Activated CD4-positive, alpha-beta T cell treated with anti-CD3 and anti-CD28 coated beads, Interleukin-2, amount 10 ng/mL, durations not matched to agents 24 days and 14 days (primary cell): ENCODE results near the gene PIBF1. TPM values are rescaled to one million over a fixed set of nuclear protein-coding genes. Genes with fewer than 3 reads are reported as not detected.
"Not testable (repeated sequence)": the region's sequence is repeated elsewhere in the genome, so short reads cannot be mapped to it uniquely, and the experiment has no call there.

Experiments
- DNase-seq: peaks from one replicate; pipeline ENCODE4 v3.0.0; 2022
- H3K27ac Mint-ChIP-seq: one replicate; pipeline ENCODE4 v1.8.0; 2022; ENCODE audit warnings: mild to moderate bottlenecking, mixed read lengths
- H3K27me3 Mint-ChIP-seq: one replicate; pipeline ENCODE4 v1.8.0; 2022; ENCODE audit warnings: mixed read lengths
- H3K36me3 Mint-ChIP-seq: one replicate; pipeline ENCODE4 v1.8.0; 2022; ENCODE audit warnings: low read depth, mild to moderate bottlenecking, mixed read lengths
- H3K4me1 Mint-ChIP-seq: one replicate; pipeline ENCODE4 v1.8.0; 2021; ENCODE audit warnings: mixed read lengths
- H3K4me3 Mint-ChIP-seq: one replicate; pipeline ENCODE4 v1.8.0; 2022; ENCODE audit warnings: mild to moderate bottlenecking, moderate library complexity, mixed read lengths
- H3K9me3 Mint-ChIP-seq: one replicate; pipeline ENCODE4 v1.8.0; 2021; ENCODE audit warnings: mixed read lengths
- intact Hi-C: fragments of 100-400 bp; cut with micrococcal nuclease; formaldehyde crosslinking; loops from one replicate; pipeline ENCODE4 v1.15.1; 2023
- total RNA-seq: library from RNA; stranded (reverse); gene quantifications from 2 replicates; pipeline ENCODE4 v1.2.3, GENCODE V29; 2022

Gene PIBF1
- total RNA-seq, 1 donor from 2014 or later, result 33.7 TPM

DNA sequence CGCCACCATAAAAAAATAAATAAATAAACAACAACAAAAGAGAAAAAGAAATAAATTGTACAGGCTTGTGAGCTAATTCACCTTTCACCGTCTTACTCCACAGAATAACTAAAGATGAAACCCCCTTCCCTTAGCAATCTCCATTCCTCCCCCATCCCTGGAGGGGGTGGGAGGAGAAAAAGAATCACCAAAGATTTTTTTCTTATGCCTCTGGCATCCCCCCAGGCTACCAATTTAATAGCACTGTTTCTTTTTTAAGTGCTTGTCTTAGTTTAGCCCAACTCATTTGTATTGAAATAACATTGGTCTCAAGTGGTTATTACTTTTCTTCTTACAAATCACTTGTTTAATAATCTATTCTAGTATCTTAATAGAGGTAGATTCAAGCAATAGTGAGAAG lies 253.0 kb downstream of the PIBF1 start:
- no peak for DNase-seq
- H3K4me3 Mint-ChIP-seq, result no peak overlapping the region
- H3K4me1 Mint-ChIP-seq, result no peaks in the 10 kb centered on the region
- H3K27me3 Mint-ChIP-seq, result no peaks in the 10 kb centered on the region
- H3K27ac Mint-ChIP-seq, result no peak overlapping the region
- H3K9me3 Mint-ChIP-seq, result no peaks in the 10 kb centered on the region
- intact Hi-C loops, result no loop called here
- H3K36me3 Mint-ChIP-seq, result no peaks in the 10 kb centered on the region

DNA sequence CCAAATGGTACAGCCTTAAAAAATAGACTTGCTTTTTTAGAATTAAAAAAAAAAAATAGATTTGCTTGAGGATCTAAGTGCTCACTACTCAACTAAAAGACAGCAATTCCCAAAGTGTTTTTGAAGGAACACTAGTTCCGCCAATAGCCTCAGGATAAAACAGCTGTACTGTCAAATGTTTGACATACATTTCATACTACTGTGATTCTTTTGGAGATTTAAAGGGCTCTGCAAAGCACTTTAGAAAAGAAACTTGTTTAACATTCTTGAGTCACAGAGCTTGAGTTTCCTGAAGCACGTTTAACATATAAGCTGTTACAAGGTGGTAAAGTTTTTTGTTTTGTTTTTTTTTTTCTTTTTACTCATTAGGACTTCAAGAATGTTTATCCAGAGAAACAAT lies 253.7 kb downstream of the PIBF1 start:
- H3K27me3 Mint-ChIP-seq, result no peaks in the 10 kb centered on the region

DNA sequence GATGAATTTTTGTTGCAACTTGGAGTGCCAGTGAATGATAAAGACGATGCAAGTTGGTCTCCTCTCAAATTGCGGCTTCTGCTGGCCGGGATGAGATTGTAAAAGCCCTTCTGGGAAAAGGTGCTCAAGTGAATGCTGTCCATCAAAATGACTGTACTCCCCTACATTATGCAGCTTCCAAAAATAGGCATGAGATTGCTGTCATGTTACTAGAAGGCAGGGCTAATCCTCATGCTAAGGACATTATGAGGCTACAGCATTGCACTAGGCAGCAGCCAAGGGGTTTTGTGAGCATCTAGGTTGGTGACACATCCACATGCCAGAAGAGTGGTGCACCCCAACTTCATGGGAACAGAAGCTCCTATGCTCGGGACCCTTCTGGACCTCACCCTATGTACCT lies 254.6 kb downstream of the PIBF1 start:
- no peaks in the 10 kb centered on the region for H3K27me3 Mint-ChIP-seq
- DNase-seq, result no peak
- intact Hi-C loops, result no loop called here
- H3K36me3 Mint-ChIP-seq, result no peaks in the 10 kb centered on the region
- H3K4me1 Mint-ChIP-seq, result no peaks in the 10 kb centered on the region
- H3K9me3 Mint-ChIP-seq, result no peaks in the 10 kb centered on the region
- no peak overlapping the region for H3K4me3 Mint-ChIP-seq
- H3K27ac Mint-ChIP-seq, result no peak overlapping the region

More for the DNA sequence above, 253.7 kb downstream of the PIBF1 start:
- Mint-ChIP-seq H3K4me1 (no peaks in the 10 kb centered on the region), H3K4me3 (no peak overlapping the region), H3K36me3 (no peaks in the 10 kb centered on the region), H3K27ac (no peak overlapping the region), H3K9me3 (no peaks in the 10 kb centered on the region)
- no peak for DNase-seq
- intact Hi-C loops, result no loop called here

DNA sequence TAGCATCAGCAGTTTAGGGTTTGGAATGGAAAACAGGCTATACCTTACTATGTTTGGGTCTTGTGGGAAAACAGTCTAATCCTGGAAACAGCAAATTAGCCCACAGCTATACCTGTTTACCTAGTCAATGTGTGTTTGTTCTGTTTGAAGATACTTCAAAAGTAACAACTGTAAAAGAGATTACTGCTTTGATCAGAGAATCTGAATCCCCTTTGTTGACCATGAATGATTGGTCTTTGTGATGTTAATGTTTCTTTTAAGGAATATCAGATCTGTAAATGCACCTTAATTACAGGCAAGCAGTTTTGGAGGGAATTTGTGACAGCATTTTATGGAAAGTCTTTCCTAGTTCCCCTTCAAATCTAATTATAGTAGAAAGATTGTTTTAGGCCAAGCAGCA lies 256.1 kb downstream of the PIBF1 start:
- no peak overlapping the region for H3K27ac Mint-ChIP-seq
- H3K36me3 Mint-ChIP-seq, result no peaks in the 10 kb centered on the region
- no peak for DNase-seq
- H3K27me3 Mint-ChIP-seq, result no peaks in the 10 kb centered on the region
- no peaks in the 10 kb centered on the region for H3K4me1 Mint-ChIP-seq
- no peak overlapping the region for H3K4me3 Mint-ChIP-seq
- intact Hi-C loops, result no loop called here
- no peaks in the 10 kb centered on the region for H3K9me3 Mint-ChIP-seq

DNA sequence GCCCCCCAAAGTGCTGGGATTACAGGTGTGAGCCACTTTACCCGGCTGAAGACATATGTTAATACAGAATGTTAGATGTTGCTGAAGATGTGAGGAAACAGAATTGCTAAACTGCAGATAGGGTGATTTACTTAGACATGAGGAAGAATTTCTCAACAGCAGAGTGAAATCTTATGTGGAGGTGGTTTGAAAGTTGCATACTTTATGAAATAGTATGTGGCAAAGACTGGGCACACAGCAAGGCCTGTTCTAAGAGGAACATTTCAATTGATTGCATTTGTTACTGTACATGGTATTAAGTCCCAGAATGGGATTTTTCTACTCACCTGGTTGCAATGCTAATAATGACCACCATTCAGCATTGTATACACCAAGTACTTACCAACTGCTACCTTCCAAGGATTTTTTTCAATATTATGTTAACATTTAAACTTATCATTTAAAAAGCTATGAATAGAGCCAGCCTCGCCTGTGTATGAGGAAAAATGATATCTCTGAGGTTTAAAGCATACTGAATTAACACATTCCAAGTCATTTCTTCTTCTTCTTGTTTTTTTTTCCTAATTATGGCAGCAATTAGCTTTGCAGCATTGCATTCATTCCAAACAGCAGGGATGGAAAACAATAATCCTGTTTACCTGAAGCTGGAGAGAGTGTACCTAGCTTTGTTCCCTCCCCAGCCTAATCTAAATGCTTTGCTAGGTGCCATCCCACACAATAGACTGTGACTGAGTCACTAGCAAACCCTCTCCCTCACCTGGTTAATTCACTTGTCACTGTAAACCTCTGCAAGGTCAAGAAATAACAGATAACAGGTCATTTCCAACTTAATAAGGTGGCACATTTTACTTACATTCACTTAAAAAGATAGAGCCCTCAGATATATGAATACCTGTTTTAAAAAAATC lies 257.5 kb downstream of the PIBF1 start:
- Mint-ChIP-seq H3K27ac (no peak overlapping the region), H3K4me3 (no peak overlapping the region), H3K36me3 (no peaks in the 10 kb centered on the region), H3K27me3 (no peaks in the 10 kb centered on the region), H3K4me1 (no peaks in the 10 kb centered on the region), H3K9me3 (no peaks in the 10 kb centered on the region)
- no peak for DNase-seq
- intact Hi-C loops, result no loop called here

DNA sequence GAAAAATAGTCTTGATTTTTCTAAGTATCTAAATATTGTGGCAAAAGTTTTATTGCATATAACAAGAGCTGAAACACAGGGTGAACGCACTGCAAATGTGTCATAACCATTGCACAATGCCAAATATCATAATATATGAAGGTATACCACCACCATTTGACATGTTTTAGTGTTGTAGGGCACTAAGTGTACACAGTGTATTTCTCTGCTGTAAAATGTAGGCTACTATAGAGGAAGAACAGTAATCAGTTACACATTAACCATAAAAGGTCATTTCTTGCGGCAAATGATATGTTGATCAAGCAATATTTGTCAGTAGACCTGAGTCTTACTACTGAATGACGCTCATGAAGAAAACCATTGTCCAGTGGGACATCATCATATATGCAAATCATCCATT lies 258.6 kb downstream of the PIBF1 start:
- DNase-seq, result no peak
- H3K4me3 Mint-ChIP-seq, result no peak overlapping the region
- H3K27me3 Mint-ChIP-seq, result no peaks in the 10 kb centered on the region
- no peaks in the 10 kb centered on the region for H3K4me1 Mint-ChIP-seq
- H3K27ac Mint-ChIP-seq, result no peak overlapping the region
- no peaks in the 10 kb centered on the region for H3K9me3 Mint-ChIP-seq
- no peaks in the 10 kb centered on the region for H3K36me3 Mint-ChIP-seq
- intact Hi-C loops, result no loop called here

DNA sequence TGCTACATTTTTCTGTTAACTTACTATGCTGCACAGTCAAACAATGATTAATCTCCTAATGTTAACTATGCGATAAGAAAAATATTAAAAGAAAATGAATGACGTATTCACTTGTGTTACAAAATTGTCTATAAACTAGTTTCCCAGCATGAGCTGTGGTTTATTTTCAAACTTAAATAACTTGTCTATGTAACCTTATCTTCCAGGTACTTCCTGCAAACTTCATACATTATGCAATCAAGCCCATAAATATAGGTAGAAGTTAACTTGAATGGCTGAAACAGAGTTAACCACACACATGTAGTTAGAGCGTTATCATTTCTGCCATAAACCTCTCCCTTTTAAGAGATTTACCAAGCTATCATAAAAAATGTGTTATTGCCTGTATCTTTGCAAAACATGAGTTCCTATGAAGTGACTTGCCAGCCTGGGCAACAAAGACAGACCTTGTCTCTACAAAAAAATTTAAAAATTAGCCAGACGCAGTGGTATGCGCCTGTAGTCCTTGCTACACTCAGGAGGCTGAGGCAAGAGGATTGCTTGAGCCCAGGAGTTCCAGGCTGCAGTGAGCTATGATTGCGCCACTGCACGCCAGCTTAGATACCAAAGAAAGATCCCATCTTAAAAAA lies 259.1 kb downstream of the PIBF1 start:
- Mint-ChIP-seq H3K4me1 (no peaks in the 10 kb centered on the region), H3K36me3 (no peaks in the 10 kb centered on the region), H3K9me3 (no peaks in the 10 kb centered on the region), H3K27me3 (no peaks in the 10 kb centered on the region), H3K27ac (no peak overlapping the region), H3K4me3 (no peak overlapping the region)
- no peak for DNase-seq
- intact Hi-C loops, result no loop called here

DNA sequence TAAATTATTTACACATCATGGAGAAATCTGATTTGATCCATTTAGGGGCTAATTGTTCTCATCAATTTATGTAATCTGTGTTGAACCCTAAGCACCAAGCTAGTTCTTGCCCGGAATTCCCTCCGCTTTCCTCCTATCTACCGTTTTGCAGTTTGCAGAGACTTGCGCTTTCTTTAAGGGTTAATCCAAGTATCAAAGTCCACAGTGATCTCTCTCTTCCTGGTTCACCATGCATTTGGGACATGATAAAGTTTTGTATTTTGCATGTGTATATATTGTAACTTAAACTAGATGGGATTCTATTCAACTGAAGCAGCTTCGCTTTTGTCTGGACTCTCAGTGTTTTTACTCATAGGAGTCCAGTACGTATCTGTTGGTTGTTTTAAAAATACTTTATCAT lies 263.1 kb downstream of the PIBF1 start:
- H3K36me3 Mint-ChIP-seq, result no peaks in the 10 kb centered on the region
- intact Hi-C loops, result no loop called here
- no peak overlapping the region for H3K27ac Mint-ChIP-seq
- DNase-seq, result no peak
- H3K9me3 Mint-ChIP-seq, result no peaks in the 10 kb centered on the region
- H3K27me3 Mint-ChIP-seq, result no peaks in the 10 kb centered on the region
- no peaks in the 10 kb centered on the region for H3K4me1 Mint-ChIP-seq
- H3K4me3 Mint-ChIP-seq, result no peak overlapping the region

DNA sequence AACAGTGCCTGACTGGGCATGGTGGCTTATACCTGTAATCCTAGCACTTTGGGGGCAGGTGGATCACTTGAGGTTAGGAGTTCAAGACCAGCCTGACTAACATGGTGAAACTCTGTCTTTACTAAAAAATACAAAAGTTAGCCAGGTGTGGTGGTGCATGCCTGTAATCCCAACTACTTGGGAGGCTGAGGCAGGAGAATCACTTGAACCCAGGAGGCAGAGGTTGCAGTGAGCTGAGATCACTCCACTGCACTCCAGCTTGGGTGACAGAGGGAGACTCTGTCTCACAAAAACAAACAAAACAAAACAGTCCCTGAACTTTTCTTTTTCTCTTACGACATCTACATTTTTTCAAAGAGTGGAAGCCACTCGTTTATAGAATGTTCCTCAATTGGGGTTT lies 266.7 kb downstream of the PIBF1 start:
- H3K27ac Mint-ChIP-seq, intact Hi-C loops, H3K36me3 Mint-ChIP-seq, H3K27me3 Mint-ChIP-seq, DNase-seq, H3K9me3 Mint-ChIP-seq, H3K4me3 Mint-ChIP-seq, H3K4me1 Mint-ChIP-seq: not testable (repeated sequence)

DNA sequence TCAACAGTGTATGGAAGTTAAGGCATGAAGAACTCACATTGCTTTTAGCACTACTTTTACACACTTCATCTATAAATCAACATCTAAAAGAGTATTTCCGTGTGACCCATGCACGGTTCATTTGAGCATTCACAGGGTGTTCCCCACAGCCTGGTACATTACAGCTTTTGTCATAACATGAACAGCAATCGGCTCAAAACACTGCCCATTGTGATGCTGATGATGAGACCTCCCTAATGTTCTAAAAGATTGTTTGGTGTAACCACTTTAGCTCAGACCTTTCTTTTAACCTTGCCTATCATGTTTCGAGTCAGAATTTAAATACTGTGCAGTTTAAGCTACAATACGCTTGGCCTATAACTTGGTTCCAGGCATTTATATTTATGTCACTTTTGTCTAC lies 272.8 kb downstream of the PIBF1 start:
- no peaks in the 10 kb centered on the region for H3K9me3 Mint-ChIP-seq
- peaks cover 9% of the 10 kb centered on the region for H3K4me1 Mint-ChIP-seq
- no peaks in the 10 kb centered on the region for H3K36me3 Mint-ChIP-seq

DNA sequence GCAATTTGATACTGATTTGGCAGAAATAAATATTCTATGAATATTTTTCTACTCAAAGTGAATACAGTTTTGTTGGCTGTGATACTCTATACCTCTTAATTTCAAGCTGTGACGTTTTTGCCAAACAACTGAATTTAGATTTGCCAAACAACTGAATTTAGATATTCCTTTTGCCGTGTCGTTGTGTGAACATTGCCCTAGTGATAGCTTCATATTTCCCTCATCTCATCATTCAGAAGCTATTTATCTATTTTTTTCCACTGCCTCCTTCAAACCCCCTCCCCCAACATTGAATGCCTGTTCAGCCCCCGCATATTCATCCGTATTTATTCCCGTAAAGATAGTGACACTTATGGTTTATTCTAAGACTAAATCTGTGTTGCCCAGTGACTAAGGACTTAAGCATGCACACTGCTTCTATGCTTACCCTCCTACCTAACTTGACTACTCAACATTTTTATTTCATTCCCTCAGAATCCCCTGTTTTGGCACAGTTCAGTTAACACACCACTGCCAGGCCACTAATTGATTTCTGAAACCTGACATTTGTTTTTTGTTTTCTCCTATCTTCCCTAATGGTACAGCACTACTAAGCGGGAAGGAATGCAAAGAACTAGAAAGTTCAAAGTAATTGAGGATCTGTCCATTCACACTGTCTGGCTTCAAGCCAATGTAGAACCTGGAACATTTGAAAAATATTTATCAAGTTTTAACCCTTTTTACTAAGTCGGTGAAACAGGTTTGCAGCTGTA lies 274.1 kb downstream of the PIBF1 start:
- no peak overlapping the region for H3K27ac Mint-ChIP-seq
- H3K9me3 Mint-ChIP-seq, result no peaks in the 10 kb centered on the region
- H3K36me3 Mint-ChIP-seq, result no peaks in the 10 kb centered on the region
- H3K4me1 Mint-ChIP-seq, result peaks cover 20% of the 10 kb centered on the region
- H3K4me3 Mint-ChIP-seq, result no peak overlapping the region
- peaks cover 48% of the 10 kb centered on the region for H3K27me3 Mint-ChIP-seq
- no peak for DNase-seq
- intact Hi-C loops, result loop anchor here (5.0 kb wide), 2 partner anchors 1076 to 1231 kb away; partner anchors contain the start of gene KLF12

More for the DNA sequence above, 272.8 kb downstream of the PIBF1 start:
- Mint-ChIP-seq H3K4me3 (no peak overlapping the region), H3K27me3 (peaks cover 35% of the 10 kb centered on the region), H3K27ac (no peak overlapping the region)
- no peak for DNase-seq
- intact Hi-C loops, result loop anchor here (5.0 kb wide), 2 partner anchors 1078 to 1233 kb away; partner anchors contain the start of gene KLF12

DNA sequence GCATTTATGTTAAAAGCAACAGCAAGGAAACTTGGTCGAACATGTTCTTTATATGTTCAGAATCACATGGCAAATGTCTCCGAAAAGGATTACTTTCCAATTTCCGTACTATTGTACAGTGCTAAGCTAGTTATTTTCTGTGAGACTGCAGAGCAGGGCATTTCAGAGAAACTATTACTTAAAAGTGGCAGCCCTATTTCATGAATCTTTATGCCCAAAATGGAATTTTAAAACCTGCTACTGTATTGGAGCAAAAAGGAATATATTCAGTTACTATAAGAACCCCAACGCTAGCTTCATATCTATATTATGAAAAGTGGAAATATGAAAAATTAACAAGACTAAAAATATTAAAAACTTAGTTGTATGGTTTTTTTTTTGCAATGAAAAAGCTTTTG lies 274.6 kb downstream of the PIBF1 start:
- H3K9me3 Mint-ChIP-seq, result no peaks in the 10 kb centered on the region
- intact Hi-C loops, result loop anchor here (5.0 kb wide), 2 partner anchors 1076 to 1231 kb away; partner anchors contain the start of gene KLF12
- DNase-seq, result no peak
- H3K27ac Mint-ChIP-seq, result no peak overlapping the region
- no peak overlapping the region for H3K4me3 Mint-ChIP-seq
- H3K4me1 Mint-ChIP-seq, result peaks cover 20% of the 10 kb centered on the region
- no peaks in the 10 kb centered on the region for H3K36me3 Mint-ChIP-seq
- peaks cover 49% of the 10 kb centered on the region for H3K27me3 Mint-ChIP-seq

DNA sequence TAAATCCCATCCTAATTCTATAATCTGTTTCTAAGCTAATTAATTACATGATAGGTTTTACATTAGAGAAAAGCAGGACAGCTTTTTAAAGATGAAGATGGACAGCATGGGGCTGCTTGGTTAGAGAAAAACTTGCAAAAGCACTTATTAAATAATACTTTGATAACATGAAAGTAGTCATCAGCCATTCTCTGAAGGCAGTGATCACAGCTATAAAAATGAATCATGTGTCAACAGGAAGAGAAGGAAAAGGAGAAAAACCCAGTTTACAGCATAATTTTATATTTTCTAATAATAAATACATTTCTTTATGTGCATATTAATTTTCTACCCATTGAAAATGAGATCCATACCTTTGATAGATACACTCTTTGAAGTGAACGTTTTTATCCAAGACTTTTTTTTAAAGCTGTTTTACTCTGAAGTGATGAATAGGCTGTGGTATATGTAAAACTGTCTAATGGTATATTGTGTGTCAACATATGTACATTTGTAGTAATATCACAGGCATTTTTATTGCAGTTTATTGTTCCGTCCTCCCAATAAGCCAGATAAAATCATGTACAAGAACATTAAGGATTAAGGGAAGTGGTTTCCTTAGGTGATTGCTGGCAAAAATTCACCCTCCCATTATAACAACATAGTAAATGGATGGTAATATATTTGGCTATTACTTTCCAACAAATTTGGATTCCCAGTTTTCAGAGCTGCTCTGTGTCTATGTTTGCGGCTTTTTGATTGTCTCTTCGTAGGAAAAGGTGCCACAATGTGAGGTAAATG lies 275.5 kb downstream of the PIBF1 start:
- no peak overlapping the region for H3K27ac Mint-ChIP-seq
- no peaks in the 10 kb centered on the region for H3K36me3 Mint-ChIP-seq
- no peak for DNase-seq
- H3K27me3 Mint-ChIP-seq, result peaks cover 49% of the 10 kb centered on the region
- intact Hi-C loops, result loop anchor here (1.0 to 5.0 kb wide), 7 partner anchors 219 to 1230 kb away; partner anchors contain the start of genes BORA, KLF12, MZT1 and PIBF1
- no peaks in the 10 kb centered on the region for H3K9me3 Mint-ChIP-seq
- no peak overlapping the region for H3K4me3 Mint-ChIP-seq
- H3K4me1 Mint-ChIP-seq, result peaks cover 20% of the 10 kb centered on the region
